GM19324 (cell line): ENCODE results near the gene CALY.

Experiments
- ATAC-seq: cut with Tn5 transposase; IDR thresholded peaks from one replicate; pipeline ENCODE4 v1.9.1; 2021; ENCODE audit warnings: mild to moderate bottlenecking, moderate library complexity; ENCODE audit not compliant: unreplicated experiment, low FRiP score

CALY gene

DNA sequence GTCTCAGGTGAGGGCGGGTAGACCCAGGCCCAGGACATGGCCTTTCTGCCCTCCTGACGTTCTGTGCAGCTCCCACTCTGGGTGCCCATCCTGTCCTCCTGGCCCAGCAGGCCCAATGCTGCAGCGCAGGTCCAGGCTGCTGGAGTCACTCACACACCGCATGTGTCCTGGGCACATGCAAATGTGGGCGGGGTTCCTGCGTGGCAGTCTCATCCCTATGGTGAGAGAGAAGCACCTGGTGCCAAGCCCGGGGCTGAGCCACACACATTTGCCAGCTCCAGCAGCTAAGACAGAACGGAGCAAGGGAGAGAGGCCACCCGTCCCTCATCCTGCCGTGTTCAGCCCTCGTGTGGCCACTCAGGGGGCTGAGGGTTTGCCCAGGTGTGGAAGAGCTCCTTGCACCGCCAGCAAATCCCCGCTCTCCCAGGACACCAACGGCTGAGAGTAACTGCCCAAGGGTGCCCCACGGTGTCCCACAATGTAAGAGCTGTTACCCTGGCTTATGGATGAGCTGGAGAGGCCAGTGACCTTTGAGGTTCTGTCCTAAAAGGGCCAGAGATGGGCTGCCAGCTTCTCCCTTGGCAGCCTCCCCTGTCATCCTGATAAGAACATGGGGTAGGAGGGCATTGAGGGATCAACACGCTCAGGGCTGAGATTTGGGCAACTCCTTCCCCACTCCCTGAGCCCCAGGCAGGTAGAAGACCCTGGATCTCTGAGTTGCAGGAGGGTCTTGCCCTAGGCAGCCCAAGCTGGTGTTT, 16.7 kb upstream of the CALY start:
- no peak for ATAC-seq

DNA sequence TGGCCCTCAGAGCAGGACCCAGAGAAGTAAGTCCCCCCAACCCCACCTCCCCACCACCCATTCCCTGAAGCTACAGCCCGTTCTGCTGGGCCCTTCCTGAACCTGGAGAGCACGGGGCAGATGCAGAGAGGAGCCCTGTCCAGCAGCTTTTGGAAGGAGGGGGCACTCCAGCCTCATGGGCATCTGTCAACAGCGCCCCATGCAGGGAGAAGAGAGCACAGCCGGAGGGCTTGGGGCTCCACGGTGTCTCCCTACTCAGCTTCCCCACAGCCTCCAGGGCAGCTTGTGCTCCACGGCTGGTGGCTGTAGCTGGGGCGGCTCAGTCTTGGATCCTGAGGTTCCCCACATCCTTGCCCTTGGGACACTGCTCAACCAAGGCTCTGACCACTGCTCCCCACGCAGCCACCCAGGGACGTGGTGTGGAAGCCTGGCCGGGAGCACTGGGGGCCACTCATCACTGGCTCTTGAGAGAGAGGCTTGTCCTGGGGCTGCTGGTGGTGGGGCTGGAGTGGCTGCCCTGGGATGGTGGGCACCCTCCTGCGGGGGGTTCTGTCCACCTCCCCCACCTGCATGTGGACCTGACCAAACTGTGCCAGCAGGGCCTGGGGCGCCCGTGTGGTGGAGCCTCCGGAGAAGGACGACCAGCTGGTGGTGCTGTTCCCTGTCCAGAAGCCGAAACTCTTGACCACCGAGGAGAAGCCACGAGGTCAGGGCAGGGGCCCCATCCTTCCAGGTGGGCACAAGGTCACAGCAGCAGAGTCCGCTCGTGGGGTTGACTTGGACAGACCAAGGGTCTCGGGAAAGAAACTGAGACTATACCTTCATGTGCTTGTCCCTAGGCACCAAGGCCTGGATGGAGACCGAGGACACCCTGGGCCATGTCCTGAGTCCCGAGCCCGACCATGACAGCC, 15.0 kb upstream of the CALY start:
- no peak for ATAC-seq

DNA sequence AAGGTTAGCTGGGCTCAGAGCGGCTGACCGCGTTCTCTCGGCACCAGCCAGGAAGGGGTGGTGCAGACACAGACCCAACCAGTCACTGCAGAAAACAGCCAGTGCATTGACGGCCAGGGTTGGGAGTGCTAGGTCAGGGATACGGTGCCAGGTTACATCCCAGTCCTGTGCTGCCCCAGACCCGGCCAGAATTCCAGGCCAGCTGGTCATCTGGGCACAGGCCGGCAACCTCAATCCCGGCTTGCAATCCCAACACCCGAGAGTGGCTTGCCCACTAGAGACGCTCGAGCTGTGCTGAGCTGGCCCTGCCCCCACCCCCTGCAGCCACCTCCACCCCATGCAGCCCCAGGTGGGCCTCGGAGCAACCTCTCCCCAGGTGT, 14.2 kb upstream of the CALY start:
- no peak for ATAC-seq

DNA sequence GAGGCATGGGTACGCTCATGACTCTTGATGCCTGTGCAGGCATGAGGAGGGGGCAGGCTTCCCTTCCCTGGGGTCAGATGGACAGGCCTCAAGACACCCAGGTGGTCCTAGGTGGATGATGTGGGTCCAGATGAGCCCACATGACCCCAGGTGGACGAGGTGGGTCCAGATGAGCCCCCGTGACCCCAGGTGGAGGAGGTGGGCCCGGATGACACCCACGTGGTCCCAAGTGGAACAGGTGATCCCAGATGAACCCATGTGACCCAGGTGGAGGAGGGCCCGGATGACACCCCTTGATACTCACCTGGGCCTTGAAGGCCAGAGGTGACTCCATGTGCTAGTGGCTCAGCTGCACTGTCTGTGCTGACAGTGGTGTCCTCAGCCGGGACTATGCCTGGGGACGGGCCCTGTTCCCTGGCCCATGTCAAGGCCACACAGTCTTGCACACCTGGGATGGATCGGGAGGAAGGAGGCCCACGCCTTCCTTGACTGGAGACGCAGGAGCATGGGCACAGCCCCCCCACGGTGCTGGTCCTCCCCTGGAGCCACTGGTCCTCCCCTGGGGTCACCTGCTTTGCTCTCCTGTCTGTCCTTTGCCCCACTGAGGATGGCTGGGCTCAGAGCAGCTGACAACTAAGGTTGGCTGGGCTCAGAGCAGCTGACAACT, 13.7 kb upstream of the CALY start:
- ATAC-seq = no peak

DNA sequence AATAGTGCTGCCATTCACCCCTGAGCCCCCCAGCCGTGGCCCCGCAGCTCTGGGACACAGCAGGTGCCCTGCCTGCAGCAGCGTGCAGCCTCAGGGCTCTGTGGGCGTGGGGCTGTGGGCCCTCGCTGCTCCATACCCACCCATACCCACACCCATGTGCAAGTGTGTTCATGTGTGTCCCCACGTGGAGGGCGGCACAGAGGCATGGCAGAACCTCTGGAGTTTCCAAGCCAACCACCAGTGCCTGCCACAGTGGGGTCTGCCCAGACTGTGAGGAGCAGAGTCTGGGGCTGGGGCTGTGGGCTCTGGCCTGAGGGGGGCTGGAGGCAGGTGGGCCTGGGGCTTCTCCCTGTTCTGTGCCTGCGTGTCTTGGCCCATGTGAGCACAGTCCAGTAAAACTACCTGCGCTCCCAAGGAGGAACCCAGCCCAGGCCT, 12.9 kb upstream of the CALY start:
- ATAC-seq = no peak

DNA sequence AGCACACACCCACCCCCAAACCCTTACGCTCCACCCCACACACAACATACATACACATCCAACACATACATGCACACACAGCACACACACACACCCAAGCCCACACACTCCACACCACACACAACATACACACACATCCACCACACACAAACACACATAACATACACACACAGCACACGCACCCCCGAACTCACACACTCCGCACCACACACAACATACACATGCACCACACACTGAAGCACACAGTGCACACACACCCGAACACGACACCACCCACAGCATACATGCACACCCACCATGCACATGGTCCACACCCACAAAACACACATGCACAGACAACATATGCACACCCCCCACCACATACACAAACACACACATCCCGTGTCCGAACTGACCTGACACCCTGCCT, 12.5 kb upstream of the CALY start:
- ATAC-seq = no peak

- ATAC-seq = no peak
Measured at GRCh38 chr10:133347710-133348517, 11.2 kb upstream of the CALY start.

GRCh38 chr10:133346413-133346812, 9.7 kb upstream of the CALY start:
- no peak for ATAC-seq

DNA sequence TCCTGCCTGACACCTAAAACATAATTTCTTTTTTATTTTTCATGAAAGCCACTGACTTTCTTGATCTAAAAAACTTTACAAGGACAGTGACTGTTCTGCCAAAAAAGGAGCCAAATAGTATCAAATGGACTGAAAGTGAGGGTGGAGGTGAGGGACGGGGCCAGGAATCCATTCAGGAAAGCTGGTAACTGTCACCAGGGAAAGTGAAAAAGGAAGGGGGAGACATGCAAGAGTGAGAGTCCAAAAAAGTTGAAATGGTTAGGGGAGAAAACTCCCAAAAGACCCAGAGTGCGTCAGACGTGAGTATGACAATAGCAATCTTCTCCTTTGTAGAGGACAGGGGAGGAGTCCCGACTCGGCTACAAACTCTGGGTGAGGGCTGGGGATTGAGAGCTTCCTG, 7.5 kb upstream of the CALY start:
- no peak for ATAC-seq

- no peak for ATAC-seq
Measured at GRCh38 chr10:133343558-133343957, 6.9 kb upstream of the CALY start.

- ATAC-seq = no peak
Measured at GRCh38 chr10:133342942-133343341, 6.2 kb upstream of the CALY start.

- ATAC-seq = no peak
Measured at GRCh38 chr10:133341983-133342382, 5.3 kb upstream of the CALY start.

DNA sequence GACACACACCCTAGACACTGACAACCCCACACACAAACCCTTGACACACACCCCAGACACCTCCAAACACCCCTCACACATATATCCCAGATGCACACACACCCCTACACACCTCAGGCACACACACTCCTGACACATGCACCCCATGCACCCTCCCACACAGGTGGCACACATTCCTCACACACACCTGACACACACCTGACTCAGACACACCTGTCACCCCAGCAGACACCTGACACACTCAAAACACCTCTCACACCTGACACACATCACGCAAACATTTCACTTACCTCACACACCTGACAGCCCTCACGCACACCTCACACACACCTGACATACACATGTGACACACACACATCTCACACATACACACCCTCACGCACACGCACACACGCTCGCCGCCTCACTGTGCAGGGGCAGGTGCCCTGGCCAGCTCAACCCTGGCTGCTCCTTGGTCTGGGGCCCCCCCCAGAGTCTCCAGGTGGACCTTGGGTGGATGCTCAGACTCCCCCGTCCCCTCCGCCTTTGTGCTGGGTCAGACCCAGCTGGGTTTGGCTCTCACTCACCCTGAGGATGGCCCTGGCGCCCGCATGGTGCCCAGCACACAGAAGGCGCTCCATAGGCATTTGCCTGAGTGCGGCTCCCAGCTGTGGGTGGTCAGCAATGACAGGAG, 3.1 kb upstream of the CALY start:
- no peak for ATAC-seq

GRCh38 chr10:133338080-133339071, 1.7 kb upstream of the CALY start:
- ATAC-seq = no peak

- ATAC-seq = no peak
Measured at GRCh38 chr10:133337370-133337725, 652 bp upstream of the CALY start.

DNA sequence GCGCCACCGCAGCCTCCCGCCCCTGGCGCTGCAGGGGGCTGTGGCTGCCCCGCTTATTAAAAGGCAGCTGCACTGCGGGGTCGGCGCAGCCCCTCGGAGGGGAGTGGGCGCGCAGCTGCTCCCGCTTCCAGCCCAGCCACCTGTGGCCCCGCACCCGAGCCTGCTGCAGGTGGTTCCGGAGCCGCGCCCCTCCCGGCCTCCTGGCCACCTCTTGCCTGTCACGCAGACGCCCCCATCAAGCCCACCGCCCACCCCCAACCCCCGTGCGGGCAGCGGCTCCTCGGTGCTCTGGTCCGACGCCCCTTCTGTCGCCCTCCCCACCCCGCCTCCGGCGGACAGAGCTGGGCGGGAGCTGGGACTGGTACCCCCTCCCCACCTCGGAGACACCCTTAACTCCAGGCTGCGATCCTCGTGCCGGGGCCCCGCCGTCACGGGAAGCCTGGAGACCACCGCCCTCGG, 549 bp downstream of the CALY start:
- ATAC-seq = no peak

DNA sequence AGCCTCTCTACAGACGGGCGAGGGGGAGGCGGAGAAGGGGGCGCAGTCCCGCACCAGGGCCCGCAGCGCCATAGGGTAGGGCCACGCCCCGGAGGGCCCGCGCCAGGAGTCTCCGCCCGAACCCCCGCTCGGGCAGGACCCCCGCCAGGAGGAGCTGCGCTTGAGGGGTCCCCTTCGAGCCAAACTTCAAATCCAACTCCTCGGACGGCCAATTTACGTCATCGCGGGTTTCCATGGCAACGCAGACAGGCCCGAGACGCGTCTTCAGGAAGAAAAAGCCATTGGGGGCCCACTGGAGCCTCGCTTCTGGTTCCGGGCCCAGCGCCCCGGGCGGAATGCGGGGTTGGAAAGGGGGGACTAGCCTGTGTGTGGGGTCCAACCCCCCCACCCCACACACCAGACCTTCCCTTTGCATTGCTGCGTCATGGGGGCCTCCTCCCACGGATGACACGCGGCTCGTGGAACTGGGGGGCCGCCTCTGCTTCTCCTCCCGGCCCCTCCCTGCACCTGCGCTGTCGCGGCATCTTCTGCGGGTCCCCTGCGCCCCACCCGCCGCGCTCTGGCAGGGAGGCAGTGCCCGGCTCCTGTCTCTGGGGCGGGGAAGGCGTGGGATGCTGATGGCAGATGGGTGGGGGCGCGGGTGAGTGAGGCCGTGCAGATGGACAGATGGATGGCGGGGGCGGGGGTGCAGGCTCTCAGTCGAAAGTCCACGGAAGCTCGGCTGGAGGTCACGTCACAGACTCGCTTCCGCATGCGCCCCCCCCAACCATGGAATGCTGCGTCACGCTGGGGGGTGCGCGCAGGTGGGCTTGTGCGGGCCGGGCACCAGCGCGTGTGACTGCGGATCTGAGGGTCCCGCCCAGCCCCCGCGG, 1.2 kb downstream of the CALY start:
- ATAC-seq = no peak
